HEK293T (cell line): ENCODE data around the gene DLK1.

Experiments used
- ARNT ChIP-seq: fragments of 450-650 bp; IDR thresholded peaks from 2 replicates; pipeline ENCODE4 v1.6.1; 2017; ENCODE audit warnings: mild to moderate bottlenecking
- FOXA1 ChIP-seq: fragments of 450-650 bp; IDR thresholded peaks from 2 replicates; pipeline ENCODE4 v1.6.1; 2016; ENCODE audit warnings: mild to moderate bottlenecking
- FOXM1 ChIP-seq: fragments of 450-650 bp; IDR thresholded peaks from 2 replicates; pipeline ENCODE4 v1.6.1; 2017; ENCODE audit warnings: mild to moderate bottlenecking, borderline replicate concordance

- TF ChIP-seq FOXA1: no peak
- no peak for TF ChIP-seq ARNT
- TF ChIP-seq FOXM1: no peak
These were observed 4.3 kb upstream of the DLK1 start for GRCh38 chr14:100722367-100722766.
